GM21381 (cell line): ENCODE data around the gene RPL27.

Experiments
- ATAC-seq: cut with Tn5 transposase; IDR thresholded peaks from one replicate; pipeline ENCODE4 v1.9.1; 2021; ENCODE audit warnings: mild to moderate bottlenecking, moderate library complexity; ENCODE audit not compliant: unreplicated experiment

The RPL27 gene

DNA sequence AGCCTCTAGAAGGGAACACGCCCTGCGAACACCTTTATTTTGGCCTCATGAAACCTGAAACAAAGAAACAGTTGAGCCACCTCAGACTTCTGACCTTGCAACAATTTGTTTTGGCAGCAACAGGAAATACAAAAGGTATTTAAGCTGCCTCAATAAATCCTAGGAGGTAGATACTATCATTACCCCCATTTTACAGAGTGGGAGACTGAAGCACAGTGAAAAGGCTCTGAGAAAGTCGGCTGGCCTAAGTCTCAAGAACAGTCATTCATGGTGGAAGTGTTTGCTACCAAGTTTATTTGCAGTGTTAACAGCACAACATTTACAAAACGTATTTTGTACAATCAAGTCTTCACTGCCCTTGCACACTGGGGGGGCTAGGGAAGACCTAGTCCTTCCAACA is 45.8 kb downstream of the RPL27 start:
- ATAC-seq: no peak

DNA sequence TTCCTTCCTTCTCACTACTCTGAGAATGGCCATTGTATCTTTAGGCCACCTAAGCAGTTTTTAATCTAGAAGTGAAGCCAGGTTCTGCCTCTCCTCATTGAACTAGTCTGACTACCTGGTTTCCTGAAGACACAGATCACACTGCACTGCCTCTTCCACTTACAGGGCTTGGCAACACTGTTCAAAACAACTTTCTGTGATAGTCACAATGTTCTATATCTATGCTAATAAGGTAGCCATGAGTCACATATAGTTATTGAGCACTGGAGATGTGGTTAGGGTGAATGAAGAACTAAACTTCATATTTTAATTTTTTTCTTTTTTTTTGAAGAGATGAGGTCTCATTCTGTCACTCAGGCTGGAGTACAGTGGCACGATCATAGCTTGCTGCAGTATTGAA is 53.8 kb downstream of the RPL27 start:
- ATAC-seq: no peak
